Neural progenitor cell (in vitro differentiated cells): ENCODE data around the gene PEX7. TPM values are rescaled to one million over a fixed set of nuclear protein-coding genes. Genes with fewer than 3 reads are reported as not detected.

Experiments used
- DNase-seq: peaks from one replicate; pipeline ENCODE4 v3.0.0-alpha.2; 2016; ENCODE audit warnings: low spot score
- H2AFZ ChIP-seq: fragments of 200-600 bp; sonication (generic); replicated peaks from 2 replicates; pipeline ENCODE4 v1.6.1; 2016; ENCODE audit warnings: antibody characterized with exemption
- H3F3A ChIP-seq: fragments of 200-600 bp; sonication (generic); 2 replicates; pipeline ENCODE4 v1.6.1; 2016; ENCODE audit warnings: antibody characterized with exemption, low read depth
- H3K27ac ChIP-seq: fragments of 200-600 bp; sonication (generic); 2 replicates; pipeline ENCODE4 v1.5.1; 2016; ENCODE audit warnings: mild to moderate bottlenecking
- H3K27me3 ChIP-seq: fragments of 200-600 bp; sonication (generic); 2 replicates; pipeline ENCODE4 v1.6.1; 2016; ENCODE audit warnings: mild to moderate bottlenecking, moderate library complexity
- H3K36me3 ChIP-seq: fragments of 200-600 bp; sonication (generic); 2 replicates; pipeline ENCODE4 v1.5.1; 2016
- H3K4me1 ChIP-seq: fragments of 200-600 bp; sonication (generic); 2 replicates; pipeline ENCODE4 v1.6.1; 2016; ENCODE audit warnings: mixed run types
- H3K4me2 ChIP-seq: fragments of 200-600 bp; sonication (generic); 2 replicates; pipeline ENCODE4 v1.6.1; 2016
- H3K4me3 ChIP-seq: fragments of 200-600 bp; sonication (generic); 2 replicates; pipeline ENCODE4 v1.5.1; 2016
- H3K79me2 ChIP-seq: fragments of 200-600 bp; sonication (generic); 2 replicates; pipeline ENCODE4 v1.6.1; 2016; ENCODE audit warnings: low read depth
- H3K9ac ChIP-seq: fragments of 200-600 bp; sonication (generic); 2 replicates; pipeline ENCODE4 v1.6.1; 2016
- H3K9me3 ChIP-seq: fragments of 200-600 bp; sonication (generic); 2 replicates; pipeline ENCODE4 v1.5.1; 2016; ENCODE audit warnings: low read depth
- H4K20me1 ChIP-seq: fragments of 200-600 bp; sonication (generic); 2 replicates; pipeline ENCODE4 v1.6.1; 2016; ENCODE audit warnings: low read depth
- H3K27ac Mint-ChIP-seq: 3 replicates; pipeline ENCODE4 v1.8.0; 2021; ENCODE audit warnings: mixed read lengths
- H3K27me3 Mint-ChIP-seq: 2 replicates; pipeline ENCODE4 v1.8.0; 2022; ENCODE audit warnings: low read depth, mild to moderate bottlenecking, inconsistent platforms, moderate library complexity, mixed read lengths; ENCODE audit not compliant: insufficient read depth
- H3K36me3 Mint-ChIP-seq: 3 replicates; pipeline ENCODE4 v1.8.0; 2021; ENCODE audit warnings: mixed read lengths
- H3K4me1 Mint-ChIP-seq: 3 replicates; pipeline ENCODE4 v1.8.0; 2021; ENCODE audit warnings: mixed read lengths
- H3K4me3 Mint-ChIP-seq: 3 replicates; pipeline ENCODE4 v1.8.0; 2021; ENCODE audit warnings: mild to moderate bottlenecking, moderate library complexity, mixed read lengths
- H3K9me3 Mint-ChIP-seq: 3 replicates; pipeline ENCODE4 v1.8.0; 2020; ENCODE audit warnings: mixed read lengths
- CTCF ChIP-seq: fragments of 200-600 bp; sonication (generic); IDR thresholded peaks from 2 replicates; pipeline ENCODE4 v1.5.1; 2017; ENCODE audit warnings: antibody characterized with exemption, mild to moderate bottlenecking
- EZH2 ChIP-seq: fragments of 200-600 bp; sonication (generic); IDR thresholded peaks from 2 replicates; pipeline ENCODE4 v1.6.1; 2017; ENCODE audit warnings: antibody characterized with exemption, mild to moderate bottlenecking, moderate library complexity
- EZH2phosphoT487 ChIP-seq: fragments of 200-600 bp; sonication (generic); IDR thresholded peaks from 2 replicates; pipeline ENCODE4 v1.6.1; 2017; ENCODE audit warnings: antibody characterized with exemption
- total RNA-seq: library from RNA; depleted of rRNA; stranded (reverse); fragments of >200 nt; gene quantifications from 2 replicates; pipeline ENCODE4 v1.2.3, GENCODE V29; 2015; ENCODE audit warnings: low replicate concordance

PEX7 gene
- total RNA-seq, 1 donor from 2014 or later: 16.9 TPM

- no peaks in the 10 kb centered on the region for H3K27me3 ChIP-seq
- H2AFZ ChIP-seq: no peak overlapping the region
- no peak overlapping the region for H3K4me3 ChIP-seq
- no peaks in the 10 kb centered on the region for H4K20me1 ChIP-seq
- no peak for DNase-seq
- H3K4me1 ChIP-seq: no peaks in the 10 kb centered on the region
- no peaks in the 10 kb centered on the region for H3K9me3 ChIP-seq
- Mint-ChIP-seq H3K9me3 (no peaks in the 10 kb centered on the region), H3K4me1 (peaks cover 33% of the 10 kb centered on the region), H3K36me3 (no peaks in the 10 kb centered on the region), H3K27ac (no peak overlapping the region), H3K27me3 (no peaks in the 10 kb centered on the region), H3K4me3 (no peak overlapping the region)
- H3K4me2 ChIP-seq: no peak overlapping the region
- H3K9ac ChIP-seq: no peak overlapping the region
- no peaks in the 10 kb centered on the region for H3K79me2 ChIP-seq
- no peak overlapping the region for H3K27ac ChIP-seq
- no peaks in the 10 kb centered on the region for H3K36me3 ChIP-seq
- TF ChIP-seq EZH2phosphoT487: no peak
- no peak for TF ChIP-seq CTCF
- no peak for TF ChIP-seq EZH2
- no peaks in the 10 kb centered on the region for H3F3A ChIP-seq
Measured at GRCh38 chr6:136886091-136886490, 63.7 kb downstream of the PEX7 start.

- no peak overlapping the region for H3K4me3 Mint-ChIP-seq
- DNase-seq: no peak
- Histone ChIP-seq H3K4me2 (no peak overlapping the region), H2AFZ (no peak overlapping the region), H3F3A (no peaks in the 10 kb centered on the region), H4K20me1 (no peaks in the 10 kb centered on the region), H3K9ac (no peak overlapping the region), H3K27ac (no peak overlapping the region), H3K4me3 (no peak overlapping the region), H3K9me3 (no peaks in the 10 kb centered on the region), H3K79me2 (no peaks in the 10 kb centered on the region), H3K27me3 (no peaks in the 10 kb centered on the region), H3K36me3 (no peaks in the 10 kb centered on the region), H3K4me1 (no peaks in the 10 kb centered on the region)
- TF ChIP-seq CTCF (no peak), EZH2phosphoT487 (no peak), EZH2 (no peak)
- H3K4me1 Mint-ChIP-seq: peaks cover 31% of the 10 kb centered on the region
- no peaks in the 10 kb centered on the region for H3K27me3 Mint-ChIP-seq
- H3K9me3 Mint-ChIP-seq: no peaks in the 10 kb centered on the region
- no peak overlapping the region for H3K27ac Mint-ChIP-seq
- H3K36me3 Mint-ChIP-seq: no peaks in the 10 kb centered on the region
Measured at GRCh38 chr6:136887953-136888352, 65.6 kb downstream of the PEX7 start.

- H3K36me3 Mint-ChIP-seq: no peaks in the 10 kb centered on the region
- no peak for TF ChIP-seq CTCF
- TF ChIP-seq EZH2phosphoT487: no peak
- no peak for TF ChIP-seq EZH2
- Histone ChIP-seq H3K9ac (no peak overlapping the region), H3F3A (no peaks in the 10 kb centered on the region), H3K27me3 (no peaks in the 10 kb centered on the region), H2AFZ (no peak overlapping the region), H3K4me2 (no peak overlapping the region), H3K36me3 (no peaks in the 10 kb centered on the region), H3K79me2 (no peaks in the 10 kb centered on the region), H3K4me3 (no peak overlapping the region), H3K4me1 (no peaks in the 10 kb centered on the region), H4K20me1 (no peaks in the 10 kb centered on the region), H3K27ac (no peak overlapping the region), H3K9me3 (no peaks in the 10 kb centered on the region)
- H3K4me3 Mint-ChIP-seq: no peak overlapping the region
- H3K27ac Mint-ChIP-seq: no peak overlapping the region
- DNase-seq: no peak
- H3K4me1 Mint-ChIP-seq: peaks cover 31% of the 10 kb centered on the region
- H3K27me3 Mint-ChIP-seq: no peaks in the 10 kb centered on the region
- H3K9me3 Mint-ChIP-seq: no peaks in the 10 kb centered on the region
Measured at GRCh38 chr6:136889271-136890193, 67.1 kb downstream of the PEX7 start.
